SKM-1 (cell line): ENCODE data around the gene PTPN11.
"Not testable (repeated sequence)": the region's sequence is repeated elsewhere in the genome, so short reads cannot be mapped to it uniquely, and the experiment has no call there.

Source experiments
- DNase-seq: peaks from one replicate; lab custom pipeline; 2025; ENCODE audit not compliant: unreplicated experiment; lab: John Stamatoyannopoulos, UW

The PTPN11 gene

GRCh38 chr12:112513471-112513870 is 94.7 kb downstream of the PTPN11 start:
- DNase-seq: no peak

- DNase-seq: no peak
Measured at GRCh38 chr12:112514456-112514855, 95.7 kb downstream of the PTPN11 start.

- DNase-seq: no peak
Measured at GRCh38 chr12:112514926-112515642, 96.3 kb downstream of the PTPN11 start.

GRCh38 chr12:112515868-112516267 is 97.1 kb downstream of the PTPN11 start:
- DNase-seq: no peak

- DNase-seq: no peak
Measured at GRCh38 chr12:112517730-112518364, 99.1 kb downstream of the PTPN11 start.

GRCh38 chr12:112518365-112518735 is 99.6 kb downstream of the PTPN11 start:
- DNase-seq: no peak

GRCh38 chr12:112519841-112520340 is 101.1 kb downstream of the PTPN11 start:
- not testable (repeated sequence) for DNase-seq

GRCh38 chr12:112523856-112524255 is 105.1 kb downstream of the PTPN11 start:
- DNase-seq: no peak

GRCh38 chr12:112524269-112524668 is 105.5 kb downstream of the PTPN11 start:
- no peak for DNase-seq

GRCh38 chr12:112524676-112525425 is 106.1 kb downstream of the PTPN11 start:
- DNase-seq: no peak

- DNase-seq: no peak
Measured at GRCh38 chr12:112525426-112525809, 106.7 kb downstream of the PTPN11 start.

GRCh38 chr12:112527082-112527481 is 108.3 kb downstream of the PTPN11 start:
- DNase-seq: no peak

GRCh38 chr12:112527501-112527900 is 108.8 kb downstream of the PTPN11 start:
- DNase-seq: no peak

GRCh38 chr12:112528521-112528920 is 109.8 kb downstream of the PTPN11 start:
- no peak for DNase-seq

GRCh38 chr12:112530941-112531340 is 112.2 kb downstream of the PTPN11 start:
- DNase-seq: no peak

GRCh38 chr12:112532106-112532505 is 113.4 kb downstream of the PTPN11 start:
- no peak for DNase-seq

GRCh38 chr12:112533528-112533927 is 114.8 kb downstream of the PTPN11 start:
- no peak for DNase-seq

- no peak for DNase-seq
Measured at GRCh38 chr12:112535017-112535416, 116.3 kb downstream of the PTPN11 start.

- no peak for DNase-seq
Measured at GRCh38 chr12:112535637-112536366, 117.1 kb downstream of the PTPN11 start.

GRCh38 chr12:112536367-112536730 is 117.6 kb downstream of the PTPN11 start:
- DNase-seq: no peak

GRCh38 chr12:112537710-112538396 is 119.1 kb downstream of the PTPN11 start:
- no peak for DNase-seq
